Ovary (tissue), 9 donors: ENCODE data around the gene CBLN3. TPM values are rescaled to one million over a fixed set of nuclear protein-coding genes. Genes with fewer than 3 reads are reported as not detected.

Experiments
- DNase-seq, 5 donors: peaks; one replicate each; pipeline ENCODE4 v3.0.0-alpha.2; 2019 to 2020
- H3K27ac ChIP-seq, 2 donors: fragments of 200-600 bp; one replicate each; pipeline versions ENCODE4 v1.5.1 to v1.8.0; 2019 to 2022
- H3K27me3 ChIP-seq: fragments of 200-600 bp; one replicate; pipeline ENCODE4 v1.8.0; 2022
- H3K36me3 ChIP-seq: fragments of 200-600 bp; sonication (generic); one replicate; pipeline ENCODE4 v1.5.1; 2019
- H3K4me1 ChIP-seq: one replicate; pipeline ENCODE4 v1.8.1; 2013; ENCODE audit warnings: mild to moderate bottlenecking, moderate library complexity; ENCODE audit not compliant: insufficient read depth
- H3K4me3 ChIP-seq: fragments of 200-600 bp; sonication (generic); one replicate; pipeline ENCODE4 v1.5.1; 2017
- H3K9me3 ChIP-seq, 2 donors: fragments of 200-600 bp in 1 of 2; sonication (generic) in 1 of 2; one replicate each; pipeline versions ENCODE4 v1.5.1 to v1.8.1; 2013 to 2019; ENCODE audit warnings: mild to moderate bottlenecking in 1 of 2, moderate library complexity in 1 of 2
- EP300 ChIP-seq: sonication (generic); formaldehyde crosslinking; IDR thresholded peaks from one replicate; pipeline ENCODE4 v1.6.1; 2017; ENCODE audit warnings: antibody characterized with exemption
- POLR2A ChIP-seq: fragments of 450-650 bp; IDR thresholded peaks from one replicate; pipeline ENCODE4 v1.6.1; 2017; ENCODE audit warnings: antibody characterized with exemption, mild to moderate bottlenecking, moderate library complexity
- WGBS, 3 donors: extraction: QIAGEN DNeasy Blood & Tissue Kit in 1 of 3; methylation state at CpG; one replicate each; pipeline versions ENCODE4 v1.1.5 to v1.1.7; 2013 to 2017; 5-methylcytosine and 5-hydroxymethylcytosine counted together
- intact Hi-C, 4 donors: fragments of 100-400 bp; cut with DNase I; formaldehyde crosslinking; loops; one replicate each; pipeline versions ENCODE4 v1.11.0 to v1.15.1; 2022 to 2023
- polyA plus RNA-seq, 2 donors: library from polyadenylated mRNA; stranded (reverse); fragments of 200-250 nt in 1 of 2; fragments of 350-450 nt in 1 of 2; fragmentation: Illumina TruSeq in 1 of 2; extraction: RNeasy Lipid Tissue Mini Kit (QIAGEN cat#74804) in 1 of 2; gene quantifications; one replicate each; pipeline ENCODE4 v1.2.3, GENCODE V29; 2013 to 2014
- total RNA-seq, 7 donors: library from RNA; depleted of rRNA in 2 of 7; stranded (reverse); fragments of >200 nt in 2 of 7; fragmentation: NEBNext Ultra II Directional in 3 of 7; extraction: Animal tissue kit (Norgen Biotek cat#: 25700) in 3 of 7; gene quantifications; one replicate each; pipeline versions ENCODE4 v1.1.0 to v1.2.4, GENCODE V29; 2016 to 2023
- TF ChIP-seq, protein P1 (sequence below), 3 donors: fragments of 450-650 bp in 2 of 3; fragments of 200-600 bp in 1 of 3; IDR thresholded peaks; one replicate each; pipeline versions ENCODE4 v1.5.1 to v1.8.0; 2016 to 2022; ENCODE audit warnings: antibody characterized with exemption in 3 of 3, mild to moderate bottlenecking in 1 of 3
- donor health status: DM: no; HTN: no; CAD: no; lungs with moderate emphysema.
- donor health status: DM: no; HTN: no; CAD: no.
- donor health status: Bipolar disorder and iron deficiency.
- donor health status: DM: yes; HTN: yes; CAD: no.
- donor health status: DM: no; HTN: no; CAD: no.
- donor health status: DM: yes; HTN: yes; CAD: no.

Gene CBLN3
- total and polyA plus RNA-seq, 9 donors: 2.0 to 10.5 (median 5.8) TPM

DNA sequence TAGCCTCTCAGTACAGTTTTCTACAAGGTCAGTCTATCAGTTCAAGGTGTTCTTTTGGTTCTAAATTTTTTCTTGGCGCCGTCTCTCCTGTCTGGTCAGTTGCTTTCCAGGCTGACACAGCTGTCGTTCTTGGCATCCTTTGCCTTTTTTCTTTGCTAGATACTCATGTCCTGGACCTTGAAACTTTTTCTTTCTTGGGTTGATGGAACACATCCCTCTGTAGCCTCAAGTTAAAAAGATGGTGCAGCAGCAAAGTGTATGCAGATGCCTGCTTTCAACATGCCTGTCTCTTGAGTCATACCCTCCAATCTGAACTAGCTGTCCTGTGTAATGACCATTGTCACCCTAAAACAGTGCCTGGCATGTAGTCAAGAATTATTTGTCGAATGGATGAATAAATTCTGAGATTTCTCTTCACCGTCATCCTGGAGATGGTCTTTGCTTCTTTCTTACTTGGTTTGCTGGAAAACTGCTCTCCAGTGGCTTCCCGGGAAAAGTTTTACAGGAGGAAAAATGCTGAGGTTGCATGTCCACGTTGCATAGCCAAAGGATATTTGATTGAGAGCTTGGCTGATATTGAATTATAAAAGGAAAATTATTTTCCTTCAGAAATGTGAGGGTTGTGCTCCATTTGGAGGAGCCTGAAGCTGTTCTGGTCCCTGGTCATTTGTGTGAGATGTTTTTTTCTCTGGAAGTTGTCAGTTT, 26.0 kb downstream of the CBLN3 start:
- Histone ChIP-seq H3K27ac (peak overlapping the region in 1 of 2 donors; percentile 37), H3K27me3 (no peaks in the 10 kb centered on the region), H3K4me1 (peaks cover 23% of the 10 kb centered on the region), H3K9me3 (no peaks in the 10 kb centered on the region), H3K4me3 (no peak overlapping the region), H3K36me3 (no peaks in the 10 kb centered on the region)
- intact Hi-C loops: loop anchor here in 3 of 4 donors (5.0 kb wide), 2 partner anchors 34 to 36 kb away; partner anchors contain the start of gene NFATC4 (in 3 of the 3)
- TF ChIP-seq, protein P1, sequence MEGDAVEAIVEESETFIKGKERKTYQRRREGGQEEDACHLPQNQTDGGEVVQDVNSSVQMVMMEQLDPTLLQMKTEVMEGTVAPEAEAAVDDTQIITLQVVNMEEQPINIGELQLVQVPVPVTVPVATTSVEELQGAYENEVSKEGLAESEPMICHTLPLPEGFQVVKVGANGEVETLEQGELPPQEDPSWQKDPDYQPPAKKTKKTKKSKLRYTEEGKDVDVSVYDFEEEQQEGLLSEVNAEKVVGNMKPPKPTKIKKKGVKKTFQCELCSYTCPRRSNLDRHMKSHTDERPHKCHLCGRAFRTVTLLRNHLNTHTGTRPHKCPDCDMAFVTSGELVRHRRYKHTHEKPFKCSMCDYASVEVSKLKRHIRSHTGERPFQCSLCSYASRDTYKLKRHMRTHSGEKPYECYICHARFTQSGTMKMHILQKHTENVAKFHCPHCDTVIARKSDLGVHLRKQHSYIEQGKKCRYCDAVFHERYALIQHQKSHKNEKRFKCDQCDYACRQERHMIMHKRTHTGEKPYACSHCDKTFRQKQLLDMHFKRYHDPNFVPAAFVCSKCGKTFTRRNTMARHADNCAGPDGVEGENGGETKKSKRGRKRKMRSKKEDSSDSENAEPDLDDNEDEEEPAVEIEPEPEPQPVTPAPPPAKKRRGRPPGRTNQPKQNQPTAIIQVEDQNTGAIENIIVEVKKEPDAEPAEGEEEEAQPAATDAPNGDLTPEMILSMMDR (IDR thresholded peaks at IDR 0.05): no peak
- TF ChIP-seq EP300: no peak
- no peak for TF ChIP-seq POLR2A
- DNase-seq: peak; percentile 63 to 76 (median 69)
- 4 to 11% (median 8%) methylated on average over 7 of the region's 7 CpGs for WGBS, 3 donors

DNA sequence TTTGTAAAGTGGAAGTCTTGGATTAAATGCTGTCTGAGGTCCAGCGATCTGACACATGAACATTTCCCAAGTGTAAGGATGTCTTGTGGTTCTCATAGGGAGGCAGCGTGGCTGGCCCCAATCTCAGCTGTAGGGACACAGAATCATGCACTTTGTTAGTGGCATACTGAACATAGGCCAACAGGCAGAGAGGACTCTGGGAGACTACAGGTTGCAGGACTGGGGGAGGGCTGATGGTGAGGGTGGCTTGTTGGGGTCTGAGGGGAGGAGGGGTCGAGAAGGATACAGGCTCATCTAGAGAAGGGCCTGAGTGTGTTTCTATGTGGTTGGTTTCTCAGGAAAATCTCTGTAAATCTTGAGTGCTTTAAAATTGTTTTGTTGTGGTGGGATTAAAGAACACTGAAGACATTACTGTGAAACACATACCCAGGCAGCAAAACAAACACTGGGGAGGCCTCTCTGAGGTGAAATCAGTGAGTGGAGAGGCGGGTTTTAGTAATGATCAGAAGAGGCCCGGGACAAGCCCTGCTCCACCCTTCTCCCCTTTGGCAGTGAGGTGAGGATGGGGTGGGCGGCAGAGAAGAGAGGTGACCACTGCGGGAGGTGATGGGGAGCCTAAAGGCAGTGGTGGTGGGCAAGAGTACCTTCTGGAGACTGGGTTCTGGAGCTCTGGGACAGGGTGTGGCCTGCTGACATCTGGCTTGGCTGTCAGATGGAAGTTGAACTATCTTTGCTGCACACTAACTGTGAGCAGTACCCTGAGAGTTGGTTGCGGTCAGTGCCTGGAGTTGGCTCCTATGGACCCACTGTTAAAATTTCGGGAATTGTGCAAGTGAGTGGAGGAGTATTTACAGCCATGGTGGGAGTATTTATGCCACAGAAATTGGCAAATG, 27.4 kb downstream of the CBLN3 start:
- Histone ChIP-seq H3K9me3 (no peaks in the 10 kb centered on the region), H3K27ac (peak overlapping the region in 1 of 2 donors; percentile 77), H3K27me3 (no peaks in the 10 kb centered on the region), H3K4me3 (no peak overlapping the region), H3K4me1 (peaks cover 31% of the 10 kb centered on the region), H3K36me3 (no peaks in the 10 kb centered on the region)
- intact Hi-C loops: loop anchor here (2.0 to 5.0 kb wide), 3 partner anchors 31 to 35 kb away; partner anchors contain the start of gene NFATC4 (in 3 of the 4)
- TF ChIP-seq POLR2A (no peak), EP300 (no peak)
- TF ChIP-seq, protein P1 (IDR thresholded peaks at IDR 0.05): no peak
- DNase-seq: peak in 1 of 5 donors; percentile 33
- WGBS, 3 donors: 36 to 52% (median 41%) methylated on average over 9 of the region's 9 CpGs

DNA sequence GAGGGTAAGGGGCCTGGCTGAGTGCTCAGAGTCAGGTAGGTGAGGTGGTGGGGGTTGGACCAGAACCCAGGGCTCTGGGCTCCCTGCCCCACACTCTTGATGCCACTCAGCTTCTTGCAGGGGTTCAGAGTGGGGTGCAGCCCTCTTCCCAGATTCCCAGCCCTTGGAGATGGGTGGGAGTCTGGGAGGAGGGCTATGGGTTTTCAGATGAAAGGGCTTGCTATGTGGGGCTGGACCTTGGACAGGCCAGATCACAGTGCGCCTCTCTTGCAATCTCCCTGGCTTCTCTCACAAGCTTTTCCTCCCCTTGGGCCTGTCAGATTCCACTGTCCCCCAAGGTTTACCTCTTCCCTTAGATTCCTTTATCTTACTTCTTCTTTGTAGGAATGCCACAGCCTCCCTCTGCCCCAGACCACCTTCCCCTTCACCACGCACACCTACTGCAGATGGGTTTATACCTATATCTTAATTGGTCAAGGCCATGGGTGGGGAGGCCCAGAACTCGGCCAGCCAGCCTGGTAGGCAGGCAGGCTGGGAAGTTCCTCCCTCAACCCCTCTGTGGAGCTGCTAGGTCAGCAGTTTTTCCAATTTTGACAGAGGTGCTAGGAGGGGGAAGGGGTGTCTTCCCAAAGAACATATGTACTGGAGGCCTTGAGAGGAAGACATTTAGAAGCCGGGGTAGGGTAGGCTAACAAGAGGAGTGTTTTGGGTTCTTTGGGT, 29.3 kb downstream of the CBLN3 start:
- H3K4me1 ChIP-seq: peaks cover 27% of the 10 kb centered on the region
- peak in 2 of 5 donors; percentile 37 to 44 for DNase-seq
- H3K4me3 ChIP-seq: peak overlapping the region; percentile 77
- no peak for TF ChIP-seq POLR2A
- no peak for TF ChIP-seq EP300
- TF ChIP-seq, protein P1 (IDR thresholded peaks at IDR 0.05): no peak
- no peaks in the 10 kb centered on the region for H3K9me3 ChIP-seq
- H3K36me3 ChIP-seq: no peaks in the 10 kb centered on the region
- intact Hi-C loops: loop anchor here (2.0 to 5.0 kb wide), 3 partner anchors 33 to 37 kb away; partner anchors contain the start of gene NFATC4 (in 3 of the 4)
- no peaks in the 10 kb centered on the region for H3K27me3 ChIP-seq
- 13 to 18% (median 17%) methylated on average over 4 of the region's 4 CpGs for WGBS, 3 donors
- H3K27ac ChIP-seq: peak overlapping the region; percentile 31 to 77

DNA sequence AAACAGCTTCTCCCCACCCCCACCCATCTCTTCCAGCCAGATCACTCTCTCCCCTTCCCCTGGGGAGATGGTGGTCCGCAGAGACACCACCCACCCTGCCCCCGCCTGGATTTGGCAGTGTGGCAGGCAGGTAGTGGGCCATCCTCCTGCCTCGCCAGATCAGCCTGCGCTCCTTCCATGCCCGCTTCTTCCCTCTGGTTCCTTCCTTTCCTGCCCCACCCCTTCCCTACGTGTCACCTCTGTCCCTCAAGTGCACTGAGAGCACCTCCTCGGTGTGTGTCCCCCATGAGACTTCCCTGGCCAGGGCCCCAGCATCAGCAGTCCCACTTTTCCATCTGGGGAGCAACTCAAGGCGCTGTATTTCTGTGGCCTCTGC, 30.0 kb downstream of the CBLN3 start:
- WGBS, 3 donors: 5 to 9% (median 7%) methylated on average over 8 of the region's 8 CpGs
- Histone ChIP-seq H3K27me3 (no peaks in the 10 kb centered on the region), H3K9me3 (no peaks in the 10 kb centered on the region), H3K4me1 (peaks cover 23% of the 10 kb centered on the region), H3K4me3 (peak overlapping the region; percentile 77), H3K27ac (peak overlapping the region; percentile 31 to 77), H3K36me3 (no peaks in the 10 kb centered on the region)
- no peak for TF ChIP-seq EP300
- no peak for TF ChIP-seq POLR2A
- TF ChIP-seq, protein P1 (IDR thresholded peaks at IDR 0.05): no peak
- intact Hi-C loops: no loop called here
- no peak for DNase-seq
